Measurements from ENCODE around the gene CUX1. TPM values are rescaled to one million over a fixed set of nuclear protein-coding genes. Genes with fewer than 3 reads are reported as not detected.
A peak's percentile ranks its signal among the peaks of the same experiment; 100 is the strongest.

Gene CUX1
- total RNA-seq, 1 experiment from 2014 or later = 64.3 TPM

- DNase-seq (ENCODE audit: low spot score) (peak; percentile 11), ATAC-seq (no peak)
- Mint-ChIP-seq H3K36me3 (peaks cover 2% of the 10 kb centered on the region), H3K4me3 (no peak overlapping the region), H3K4me1 (peaks cover 69% of the 10 kb centered on the region), H3K9me3 (no peaks in the 10 kb centered on the region), H3K27ac (peak overlapping the region; percentile 41; the same call in 1 of the 2 replicates), H3K27me3 (ENCODE audit: low read depth) (no peaks in the 10 kb centered on the region)
- TF ChIP-seq ZNF232 (CRISPR knock-in tag; IDR thresholded peaks at IDR 0.05) (no peak), OVOL2 (CRISPR knock-in tag; IDR thresholded peaks at IDR 0.05; ENCODE audit: borderline replicate concordance) (no peak), ATF1 (CRISPR knock-in tag; IDR thresholded peaks at IDR 0.05) (no peak), AFF4 (CRISPR knock-in tag; IDR thresholded peaks at IDR 0.05; ENCODE audit: borderline replicate concordance) (no peak), FOXP4 (CRISPR knock-in tag; IDR thresholded peaks at IDR 0.05) (no peak), CREM (CRISPR knock-in tag; IDR thresholded peaks at IDR 0.05) (no peak), FOXJ3 (CRISPR knock-in tag; IDR thresholded peaks at IDR 0.05; ENCODE audit: borderline replicate concordance) (no peak), NR2C2 (CRISPR knock-in tag; IDR thresholded peaks at IDR 0.05) (no peak), ETV6 (CRISPR knock-in tag; IDR thresholded peaks at IDR 0.05) (no peak), TEAD1 (CRISPR knock-in tag; IDR thresholded peaks at IDR 0.05) (no peak), GTF2I (CRISPR knock-in tag; conservative IDR thresholded peaks at IDR 0.05) (no peak), ZNF416 (CRISPR knock-in tag; IDR thresholded peaks at IDR 0.05) (no peak), ZNF425 (CRISPR knock-in tag; conservative IDR thresholded peaks at IDR 0.05) (no peak), NR3C1 (CRISPR knock-in tag; conservative IDR thresholded peaks at IDR 0.05; ENCODE audit: low read depth) (no peak), MXD4 (CRISPR knock-in tag; IDR thresholded peaks at IDR 0.05; ENCODE audit: borderline replicate concordance) (no peak)
- TF ChIP-seq, protein P1, sequence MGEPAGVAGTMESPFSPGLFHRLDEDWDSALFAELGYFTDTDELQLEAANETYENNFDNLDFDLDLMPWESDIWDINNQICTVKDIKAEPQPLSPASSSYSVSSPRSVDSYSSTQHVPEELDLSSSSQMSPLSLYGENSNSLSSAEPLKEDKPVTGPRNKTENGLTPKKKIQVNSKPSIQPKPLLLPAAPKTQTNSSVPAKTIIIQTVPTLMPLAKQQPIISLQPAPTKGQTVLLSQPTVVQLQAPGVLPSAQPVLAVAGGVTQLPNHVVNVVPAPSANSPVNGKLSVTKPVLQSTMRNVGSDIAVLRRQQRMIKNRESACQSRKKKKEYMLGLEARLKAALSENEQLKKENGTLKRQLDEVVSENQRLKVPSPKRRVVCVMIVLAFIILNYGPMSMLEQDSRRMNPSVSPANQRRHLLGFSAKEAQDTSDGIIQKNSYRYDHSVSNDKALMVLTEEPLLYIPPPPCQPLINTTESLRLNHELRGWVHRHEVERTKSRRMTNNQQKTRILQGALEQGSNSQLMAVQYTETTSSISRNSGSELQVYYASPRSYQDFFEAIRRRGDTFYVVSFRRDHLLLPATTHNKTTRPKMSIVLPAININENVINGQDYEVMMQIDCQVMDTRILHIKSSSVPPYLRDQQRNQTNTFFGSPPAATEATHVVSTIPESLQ (CRISPR knock-in tag; IDR thresholded peaks at IDR 0.05) = no peak
- TF ChIP-seq, protein P2, sequence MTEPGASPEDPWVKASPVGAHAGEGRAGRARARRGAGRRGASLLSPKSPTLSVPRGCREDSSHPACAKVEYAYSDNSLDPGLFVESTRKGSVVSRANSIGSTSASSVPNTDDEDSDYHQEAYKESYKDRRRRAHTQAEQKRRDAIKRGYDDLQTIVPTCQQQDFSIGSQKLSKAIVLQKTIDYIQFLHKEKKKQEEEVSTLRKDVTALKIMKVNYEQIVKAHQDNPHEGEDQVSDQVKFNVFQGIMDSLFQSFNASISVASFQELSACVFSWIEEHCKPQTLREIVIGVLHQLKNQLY (CRISPR knock-in tag; IDR thresholded peaks at IDR 0.05) = no peak
- ChIA-PET CTCF (interaction anchor here (1.0 to 1.8 kb wide), 6 partner anchors 21 to 215 kb away, joined by 3 to 18 read pairs (median 6); no protein-coding TSS in a partner anchor), POLR2A (no interaction called here)
These were observed 8.8 kb downstream of the CUX1 start for GRCh38 chr7:101826081-101826835.
